ENCODE measurements around the gene UGT1A9.
"Not testable (repeated sequence)": the region's sequence is repeated elsewhere in the genome, so short reads cannot be mapped to it uniquely, and the experiment has no call there.

- not testable (repeated sequence) for TF ChIP-seq CTCF (optimal IDR thresholded peaks at IDR 0.05 in 1 of 3, IDR thresholded peaks at IDR 0.05 in 1 of 3, conservative IDR thresholded peaks at IDR 0.05 in 1 of 3; ENCODE audit: extremely low read depth in 1 of 3, insufficient read depth in 2 of 3, low read length in 3 of 3); EZH2 (IDR thresholded peaks at IDR 0.05; ENCODE audit: low read length)
Observed at GRCh38 chr2:233655943-233656342, 15.8 kb upstream of the UGT1A9 start.

Measured in keratinocyte (primary cell).